HEK293 (cell line): ENCODE measurements around the gene BTD.

Source experiments
- CTCF ChIP-seq: fragments of 450-650 bp; formaldehyde crosslinking; IDR thresholded peaks from 2 replicates; pipeline ENCODE4 v1.5.1; 2016; ENCODE audit warnings: missing biosample characterization, missing genetic modification characterization
- ZNF138 ChIP-seq: fragments of 450-650 bp; formaldehyde crosslinking; IDR thresholded peaks from 2 replicates; pipeline ENCODE4 v1.5.1; 2016; ENCODE audit warnings: missing biosample characterization, missing genetic modification characterization, borderline replicate concordance
- ZNF677 ChIP-seq: fragments of 450-650 bp; IDR thresholded peaks from 2 replicates; pipeline ENCODE4 v1.5.0; 2018; ENCODE audit warnings: missing biosample characterization, mild to moderate bottlenecking, missing genetic modification characterization, moderate library complexity
- ZNF692 ChIP-seq: fragments of 450-650 bp; formaldehyde crosslinking; IDR thresholded peaks from 2 replicates; pipeline ENCODE4 v1.5.1; 2016; ENCODE audit warnings: missing biosample characterization, missing genetic modification characterization
- ZSCAN30 ChIP-seq: fragments of 450-650 bp; IDR thresholded peaks from 2 replicates; pipeline ENCODE4 v1.5.1; 2018; ENCODE audit warnings: missing biosample characterization, mild to moderate bottlenecking, missing genetic modification characterization, moderate library complexity

GRCh38 chr3:15558581-15558980 lies 43.0 kb upstream of the BTD start:
- TF ChIP-seq ZNF677 (tag by site-specific recombination) (no peak), CTCF (tag by site-specific recombination) (no peak), ZNF692 (tag by site-specific recombination) (no peak), ZNF138 (tag by site-specific recombination) (no peak), ZSCAN30 (no peak)
